HG02970 (cell line): ENCODE measurements around the gene SYK.
"Not testable (repeated sequence)": the region's sequence is repeated elsewhere in the genome, so short reads cannot be mapped to it uniquely, and the experiment has no call there.

Experiments used
- ATAC-seq: cut with Tn5 transposase; IDR thresholded peaks from one replicate; pipeline ENCODE4 v1.9.1; 2021; ENCODE audit warnings: mild to moderate bottlenecking, moderate library complexity, moderate number of reproducible peaks; ENCODE audit not compliant: unreplicated experiment, low FRiP score

Gene SYK

DNA sequence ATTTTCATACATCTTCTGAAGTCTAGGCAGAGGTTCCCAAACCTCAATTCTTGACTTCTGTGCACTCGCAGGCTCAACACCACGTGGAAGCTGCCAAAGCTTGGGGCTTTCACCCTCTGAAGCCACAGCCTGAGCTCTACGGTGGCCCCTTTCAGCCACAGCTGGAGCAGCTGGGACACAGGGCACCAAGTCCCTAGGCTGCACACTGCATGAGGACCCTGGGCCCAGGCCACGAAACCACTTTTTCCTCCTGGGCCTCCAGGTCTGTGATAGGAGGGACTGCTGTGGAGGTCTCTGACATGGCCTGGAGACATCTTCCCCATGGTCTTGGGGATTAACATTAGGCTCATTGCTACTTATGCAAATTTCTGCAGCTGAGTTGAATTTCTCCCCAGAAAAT lies 18.8 kb downstream of the SYK start:
- not testable (repeated sequence) for ATAC-seq

DNA sequence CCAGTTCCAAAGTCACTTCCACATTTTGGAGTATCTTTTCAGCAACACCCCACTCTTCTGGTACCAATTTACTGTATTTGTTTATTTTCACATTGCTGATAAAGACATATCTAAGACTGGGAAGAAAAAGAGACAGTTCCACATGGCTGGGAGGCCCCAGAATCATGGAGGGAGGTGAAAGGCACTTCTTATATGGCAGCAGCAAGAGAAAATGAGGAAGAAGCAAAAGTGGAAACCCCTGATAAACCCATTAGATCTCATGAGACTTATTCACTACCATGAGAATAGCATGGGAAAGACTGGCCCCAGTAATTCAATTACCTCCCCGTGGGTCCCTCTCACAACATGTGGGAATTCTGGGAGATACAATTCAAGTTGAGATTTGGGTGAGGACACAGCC lies 19.6 kb downstream of the SYK start:
- not testable (repeated sequence) for ATAC-seq

DNA sequence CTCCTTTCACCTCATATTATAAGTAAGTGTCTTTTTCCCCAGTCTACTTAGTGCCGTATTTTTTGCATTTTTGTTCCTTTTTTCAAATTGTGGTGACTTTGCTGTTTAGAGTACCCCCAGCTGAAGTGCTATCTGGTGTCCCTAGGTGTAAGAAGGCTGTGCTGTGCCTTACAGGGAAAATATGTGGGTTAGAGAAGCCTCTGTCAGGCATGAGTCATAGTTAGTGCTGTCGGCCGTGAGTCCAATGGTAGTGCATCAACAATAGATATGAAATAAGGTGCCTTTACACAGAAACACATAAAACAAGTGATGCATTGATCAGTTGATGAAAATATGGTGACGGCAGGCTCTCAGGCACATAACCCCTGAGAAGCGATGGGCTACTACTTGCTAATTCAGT lies 20.1 kb downstream of the SYK start:
- ATAC-seq = no peak

DNA sequence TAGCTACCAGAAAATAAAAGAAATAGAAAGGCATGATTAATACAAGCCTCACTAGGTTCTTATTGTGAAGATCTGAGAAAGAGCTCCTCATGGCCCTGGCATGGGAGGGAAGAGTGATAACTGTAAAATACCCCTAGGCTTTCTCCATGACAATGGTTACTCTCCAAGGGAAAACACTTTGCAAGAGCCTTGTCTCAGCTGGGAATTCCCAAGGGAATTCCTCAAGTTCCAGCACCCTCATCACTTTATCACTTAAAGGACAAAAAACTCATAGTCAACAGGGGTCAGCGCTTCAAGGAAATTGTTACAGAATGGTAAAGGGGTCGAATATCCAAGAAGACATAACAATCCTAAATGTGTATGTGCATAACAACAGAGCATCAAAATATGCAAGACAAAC lies 21.2 kb downstream of the SYK start:
- no peak for ATAC-seq

DNA sequence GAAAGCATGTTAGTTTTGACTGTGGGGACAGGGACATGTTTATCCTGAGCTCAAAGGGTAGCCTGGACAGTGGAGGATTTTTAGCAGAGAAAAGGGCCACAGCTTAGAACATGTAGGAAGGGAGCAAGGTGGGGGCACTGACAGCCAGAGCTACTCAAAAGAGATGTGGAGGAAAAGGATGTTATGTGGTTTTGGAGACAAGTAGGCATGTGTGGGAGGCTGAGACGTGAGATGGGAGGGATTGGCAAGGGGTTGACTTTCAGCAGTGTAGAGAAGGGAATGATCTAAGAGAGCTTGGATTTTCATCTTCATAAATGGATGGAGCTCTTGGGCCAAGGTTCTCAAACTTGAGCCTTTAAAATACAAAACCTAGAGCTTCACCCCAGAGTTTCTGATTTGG lies 24.0 kb downstream of the SYK start:
- no peak for ATAC-seq

DNA sequence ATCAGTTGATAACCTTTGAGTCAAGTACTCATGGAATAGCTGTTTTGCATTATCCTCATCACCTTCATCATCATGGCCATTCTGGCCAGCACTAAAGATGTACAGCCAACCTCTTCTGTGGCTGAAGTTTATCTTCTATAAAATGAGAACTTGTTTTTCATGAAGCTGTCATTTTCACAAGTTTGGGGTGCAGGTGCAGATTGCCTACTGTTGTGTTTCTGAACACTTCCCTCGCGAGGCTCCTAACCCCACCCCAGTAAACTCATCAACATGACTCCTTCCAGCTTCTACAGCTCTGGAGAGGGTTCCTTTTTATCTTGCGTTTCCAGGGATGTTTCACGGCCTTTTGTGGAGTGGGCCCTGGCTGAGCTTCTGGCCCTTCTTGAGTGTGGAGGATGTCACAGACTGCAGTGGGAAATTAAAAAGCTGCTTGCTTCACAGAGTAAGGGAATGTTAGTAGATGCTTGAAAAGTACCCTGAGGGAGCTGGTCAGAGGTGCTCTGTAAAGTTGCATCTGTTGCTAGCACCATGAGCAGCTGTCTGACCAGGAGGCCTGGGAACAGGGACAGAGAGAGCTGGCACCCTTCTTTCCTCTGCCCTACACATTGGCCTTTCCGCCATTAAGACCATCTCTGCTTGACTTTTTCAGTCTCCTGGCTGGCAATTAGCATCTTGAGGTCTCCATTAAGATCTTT lies 24.9 kb downstream of the SYK start:
- no peak for ATAC-seq

DNA sequence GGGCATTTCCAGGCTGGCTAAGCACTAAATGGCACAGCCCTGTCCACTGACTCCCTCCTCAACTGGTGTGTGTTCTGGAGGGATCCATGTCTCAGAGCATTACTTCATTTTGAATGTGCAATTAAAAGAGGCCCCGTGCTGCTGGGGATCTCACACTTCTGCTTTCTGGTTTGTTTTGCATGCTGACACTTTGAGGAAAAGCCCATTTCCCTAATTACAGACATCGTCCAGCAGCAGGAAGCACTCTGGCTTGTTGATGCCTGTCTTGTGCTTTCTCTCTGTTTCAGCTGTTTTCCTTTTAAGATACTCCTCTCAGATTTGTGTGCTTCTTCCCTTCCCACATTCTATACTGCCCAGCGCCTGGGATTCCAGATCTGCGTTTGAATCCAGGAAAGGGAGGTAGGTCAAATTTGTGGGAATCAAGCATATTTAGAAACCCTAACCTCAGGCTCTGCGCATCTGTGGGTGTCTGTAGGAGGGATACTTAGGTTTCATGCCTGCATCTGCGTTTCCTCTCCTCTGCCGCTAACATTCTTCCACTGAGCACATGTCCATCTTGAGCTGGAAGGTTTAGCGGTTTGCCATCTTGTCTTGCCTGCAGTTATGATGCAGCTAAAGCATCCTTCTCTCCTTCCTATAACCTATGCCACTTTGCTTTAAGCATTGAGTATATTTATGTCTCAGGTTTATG lies 25.7 kb downstream of the SYK start:
- ATAC-seq = peak; percentile 34

DNA sequence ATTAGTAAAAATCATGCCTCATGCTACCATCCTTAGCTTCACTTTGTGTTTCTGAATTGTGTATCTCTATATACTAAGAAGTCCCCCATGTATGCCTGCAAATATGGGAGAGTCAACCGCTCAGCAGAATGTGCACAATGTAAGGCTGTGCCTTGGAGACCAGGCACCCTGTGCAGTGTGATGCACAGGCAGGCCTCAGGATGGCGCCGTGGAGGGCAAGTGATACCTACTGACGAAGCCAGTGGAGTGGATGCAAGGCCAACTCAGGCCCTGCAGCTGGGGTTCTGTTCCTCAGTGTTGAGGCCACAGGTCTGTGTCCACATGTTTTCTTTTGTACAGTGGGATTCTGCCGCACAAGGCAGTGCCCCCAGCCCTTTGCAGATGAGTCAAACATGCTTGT lies 28.4 kb downstream of the SYK start:
- ATAC-seq = no peak

DNA sequence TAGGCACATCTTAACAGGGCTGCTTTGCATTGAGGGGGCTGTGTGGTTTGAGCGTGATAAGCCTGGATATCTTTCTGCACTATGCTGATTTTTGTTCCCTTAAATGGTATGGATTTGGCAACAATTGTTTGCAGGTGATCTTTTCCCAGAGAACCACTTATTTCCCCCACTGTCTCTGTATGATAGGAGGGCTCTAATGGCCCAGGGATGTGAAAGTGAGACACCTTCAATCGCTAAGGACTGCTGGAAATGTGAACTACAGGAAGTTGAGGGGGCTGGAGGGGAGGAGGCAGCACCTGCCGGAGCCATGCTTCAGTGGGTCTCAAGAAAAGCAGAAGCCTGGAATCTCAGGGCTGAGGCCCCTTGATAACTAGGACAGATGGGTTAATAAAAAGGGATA lies 29.4 kb downstream of the SYK start:
- ATAC-seq = no peak

DNA sequence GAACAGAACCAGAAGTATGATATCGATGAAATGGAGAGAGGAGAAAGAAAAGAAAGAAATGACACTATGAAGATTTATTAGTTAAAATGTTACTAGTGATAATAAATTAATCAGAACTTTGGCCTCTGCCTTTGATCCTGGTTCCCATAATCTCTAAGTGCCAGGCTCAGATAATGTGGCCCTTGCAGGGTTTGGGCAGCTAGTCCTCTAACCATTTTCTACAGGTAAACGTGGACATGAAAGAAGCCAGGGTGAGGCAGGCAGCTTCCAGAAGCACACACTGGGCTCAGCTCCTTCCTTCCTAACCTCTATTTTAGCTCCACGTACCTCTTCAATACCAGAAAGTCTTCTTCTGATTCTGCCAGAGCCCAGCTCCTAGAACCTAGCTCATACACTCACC lies 30.6 kb downstream of the SYK start:
- ATAC-seq = no peak

DNA sequence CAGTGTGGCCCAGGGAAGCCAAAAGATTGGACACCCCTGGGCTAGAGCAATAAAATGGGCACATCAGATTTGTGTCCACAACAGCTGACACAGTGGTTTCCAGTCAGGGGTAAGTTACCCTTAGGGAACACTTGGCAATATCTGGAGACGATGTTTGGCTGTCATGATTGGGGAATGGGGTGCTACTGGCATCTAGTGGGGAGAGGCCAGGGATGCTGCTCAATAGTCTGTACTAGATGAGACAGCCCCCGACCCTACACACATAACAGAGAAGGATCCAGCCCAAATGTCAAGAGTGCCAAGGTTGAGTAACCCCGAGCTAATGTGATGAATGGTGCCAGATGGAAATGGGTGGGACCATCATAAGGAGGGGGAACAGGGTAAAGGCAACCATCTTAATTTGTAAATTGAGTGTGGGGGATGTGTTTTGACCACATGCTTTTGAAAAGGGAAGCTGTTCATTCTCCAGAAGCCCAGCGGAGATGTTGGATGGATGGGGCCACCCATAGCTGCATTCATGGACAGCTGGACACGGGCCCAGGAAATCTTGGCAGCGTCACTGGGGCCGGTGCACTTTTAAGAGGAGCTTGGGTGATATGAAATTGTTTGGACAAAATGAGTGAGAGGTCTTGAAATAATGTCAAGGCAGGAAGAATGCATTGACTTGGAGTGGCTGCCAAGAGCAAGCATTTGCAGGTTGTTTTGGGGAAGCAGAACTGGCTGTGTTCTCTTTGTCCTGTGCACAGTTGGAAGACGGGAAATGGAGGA lies 33.4 kb downstream of the SYK start:
- ATAC-seq = no peak

DNA sequence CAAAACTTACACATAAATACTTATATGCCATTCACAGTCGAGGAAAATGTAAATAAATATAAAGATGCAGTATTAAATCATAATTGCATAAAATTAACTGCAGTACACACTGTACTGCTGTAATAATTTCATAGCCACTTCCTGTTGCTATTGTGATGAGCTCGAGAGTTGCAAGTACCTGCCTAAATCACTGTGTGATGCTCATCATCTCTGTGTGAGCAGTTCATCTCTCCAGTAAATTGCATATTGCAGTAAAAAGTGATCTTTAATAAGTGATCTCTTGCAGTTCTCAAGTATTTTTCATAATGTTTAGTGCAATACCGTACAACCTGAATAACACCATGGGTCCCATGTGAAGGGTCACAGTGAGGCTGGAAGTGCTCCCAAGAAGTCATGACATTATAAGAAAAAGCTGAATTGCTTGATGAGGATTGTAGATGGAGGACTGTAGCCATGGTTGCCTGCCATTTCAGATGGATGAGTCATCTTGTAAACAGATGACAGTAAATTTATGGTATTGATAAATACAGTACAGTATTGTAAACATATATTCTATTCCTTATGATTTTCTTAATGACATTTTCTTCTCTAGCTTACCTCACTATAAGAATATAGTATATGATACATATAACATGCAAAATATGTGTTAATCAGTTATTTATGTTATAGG lies 34.9 kb downstream of the SYK start:
- no peak for ATAC-seq

DNA sequence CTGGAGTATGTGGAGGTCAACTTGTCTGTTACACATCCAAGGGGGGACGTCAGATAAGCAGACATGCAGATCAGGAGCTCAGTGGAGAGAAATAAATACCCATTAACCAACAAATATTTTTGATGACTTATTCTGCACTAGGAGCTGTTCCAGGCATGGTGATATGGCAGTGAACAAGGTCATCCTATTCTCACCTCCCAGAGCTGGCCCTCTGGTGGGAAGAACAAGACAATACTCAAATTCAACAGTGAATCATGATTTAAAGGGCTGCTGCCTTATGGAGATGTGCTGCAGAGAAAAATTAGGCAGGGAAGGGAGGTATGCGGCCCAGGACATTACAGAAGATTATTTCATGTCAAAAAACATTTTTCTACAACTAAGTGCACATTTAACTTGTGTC lies 36.5 kb downstream of the SYK start:
- no peak for ATAC-seq

DNA sequence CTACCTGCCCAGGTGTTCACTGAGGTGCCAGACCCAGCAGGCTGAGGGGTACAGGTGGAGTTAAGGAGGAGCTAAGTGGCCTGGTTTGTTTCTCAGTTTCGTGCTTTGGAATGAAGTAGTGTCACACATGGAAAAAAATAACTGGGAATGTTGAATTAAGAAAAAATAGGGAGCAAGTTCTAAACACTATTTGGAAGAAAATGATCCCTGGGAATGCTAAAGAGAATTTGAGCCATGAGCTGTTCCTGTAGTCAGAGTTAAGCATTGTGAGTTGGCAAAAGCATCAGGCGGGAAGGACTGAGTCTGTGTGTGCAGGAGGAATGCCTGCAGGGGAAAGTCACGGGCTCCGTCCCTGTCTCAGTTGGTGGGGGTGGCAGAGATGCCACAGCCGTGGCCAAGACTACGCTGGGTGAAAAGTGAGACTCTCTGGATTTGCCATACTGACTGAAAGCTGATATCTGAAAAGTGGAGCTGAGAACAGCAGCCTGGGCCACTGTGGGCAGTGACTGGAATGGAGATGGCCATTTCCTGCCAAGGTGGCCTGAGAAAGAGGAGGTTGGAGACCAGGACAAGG lies 37.0 kb downstream of the SYK start:
- ATAC-seq = no peak

DNA sequence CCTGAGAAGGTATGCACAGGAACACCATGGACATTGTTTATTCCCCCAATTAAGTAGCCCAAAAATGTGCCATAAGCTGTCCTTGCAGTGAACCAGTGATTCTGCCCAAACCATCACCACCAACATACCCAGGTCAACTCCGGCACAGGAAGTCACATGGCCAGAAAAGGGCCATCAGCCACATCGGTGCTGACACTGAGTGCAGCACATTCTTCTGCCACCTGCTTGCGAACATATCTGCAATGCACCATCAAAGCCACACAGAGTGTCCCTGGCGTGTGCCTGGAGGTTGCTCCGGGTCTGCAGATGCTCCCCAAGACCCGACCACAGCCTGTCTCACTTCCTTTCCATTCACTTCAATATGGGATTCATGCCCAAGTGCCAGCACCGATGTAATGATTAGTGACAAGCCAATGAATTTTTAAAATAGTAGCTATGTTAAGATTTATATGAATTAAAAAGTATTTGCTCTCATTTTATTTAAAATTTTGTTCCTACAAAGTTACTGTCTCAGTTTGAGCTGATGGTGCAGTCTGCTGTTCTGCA lies 37.6 kb downstream of the SYK start:
- no peak for ATAC-seq

DNA sequence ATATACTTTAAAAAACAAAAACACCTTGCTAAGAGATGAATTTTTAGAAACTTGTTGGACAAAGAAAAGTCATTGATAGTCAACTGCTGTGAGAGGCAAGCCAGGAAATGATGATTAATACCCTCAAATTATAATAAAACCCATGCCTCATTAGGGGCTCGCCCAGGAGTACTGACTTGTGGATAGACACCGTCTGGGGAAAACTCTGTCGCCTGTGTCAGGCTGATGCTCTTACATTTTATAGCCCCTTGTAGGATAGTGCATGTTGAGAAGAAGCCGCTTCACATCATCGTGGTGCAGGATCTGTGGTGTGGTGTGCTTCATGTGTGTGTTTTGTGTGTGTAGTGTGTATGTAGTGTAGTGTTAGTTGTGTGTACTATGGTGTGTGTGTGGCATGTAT lies 39.1 kb downstream of the SYK start:
- ATAC-seq = no peak

DNA sequence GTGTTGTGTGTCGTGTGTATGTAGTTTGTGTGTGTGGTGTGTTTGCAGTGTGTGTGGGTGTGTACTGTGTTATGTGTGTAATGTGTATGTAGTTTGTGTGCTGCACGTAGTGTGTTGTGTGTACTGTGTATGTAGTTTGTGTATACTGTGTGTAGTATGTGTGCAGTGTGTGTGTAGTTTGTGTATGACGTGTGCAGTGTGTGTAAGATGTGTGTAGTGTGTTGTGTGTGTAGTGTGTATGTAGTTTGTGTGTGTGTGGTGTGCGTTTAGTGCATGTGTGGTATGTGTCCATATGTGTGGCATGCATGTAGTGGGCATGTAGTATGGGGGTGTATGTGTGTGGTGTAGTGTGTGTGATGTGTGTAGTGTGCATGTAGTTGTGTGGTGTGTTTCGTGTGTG lies 39.6 kb downstream of the SYK start:
- no peak for ATAC-seq

DNA sequence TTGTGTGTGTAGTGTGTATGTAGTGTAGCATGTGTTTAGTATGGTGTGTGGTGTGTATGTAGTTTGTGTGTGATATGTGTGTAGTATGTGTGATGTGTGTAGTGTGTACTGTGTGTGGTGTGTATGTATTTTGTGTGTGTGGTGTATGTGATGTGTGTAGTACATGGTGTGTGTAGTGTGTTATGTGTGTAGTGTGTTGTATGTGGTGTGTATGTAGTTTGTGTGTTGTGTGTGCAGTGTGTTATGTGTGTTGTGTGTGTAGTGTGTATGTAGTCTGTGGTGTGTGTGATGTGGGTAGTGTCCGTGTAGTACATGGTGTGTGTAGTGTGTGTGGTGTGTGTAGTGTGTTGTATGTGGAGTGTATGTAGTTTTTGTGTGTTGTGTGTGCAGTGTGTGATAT lies 40.0 kb downstream of the SYK start:
- ATAC-seq = no peak

DNA sequence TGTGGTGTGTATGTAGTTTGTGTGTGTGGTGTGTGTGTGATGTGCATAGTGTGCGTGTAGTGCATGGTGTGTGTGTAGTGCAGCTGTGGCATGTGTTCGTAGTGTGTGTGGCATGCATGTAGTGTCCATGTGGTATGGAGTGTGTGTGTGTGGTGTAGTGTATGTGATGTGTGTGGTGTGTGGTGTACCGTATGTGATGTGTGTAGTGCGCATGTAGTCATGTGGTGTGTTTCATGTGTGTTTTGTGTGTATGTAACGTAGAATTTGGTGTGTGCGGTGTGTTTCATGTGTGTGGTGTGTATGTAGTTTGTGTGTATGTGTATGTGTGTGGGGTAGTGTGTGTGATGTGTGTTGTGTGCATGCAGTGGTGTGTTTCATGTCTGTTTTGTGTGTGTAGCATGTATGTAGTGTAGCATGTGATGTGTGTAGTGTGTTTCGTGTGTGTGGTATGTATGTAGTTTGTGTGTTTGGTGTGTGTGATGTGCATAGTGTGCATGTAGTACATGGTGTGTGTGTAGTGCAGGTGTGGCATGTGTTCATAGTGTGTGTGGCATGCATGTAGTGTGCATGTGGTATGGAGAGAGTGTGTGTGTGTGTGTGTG lies 40.7 kb downstream of the SYK start:
- ATAC-seq = no peak

DNA sequence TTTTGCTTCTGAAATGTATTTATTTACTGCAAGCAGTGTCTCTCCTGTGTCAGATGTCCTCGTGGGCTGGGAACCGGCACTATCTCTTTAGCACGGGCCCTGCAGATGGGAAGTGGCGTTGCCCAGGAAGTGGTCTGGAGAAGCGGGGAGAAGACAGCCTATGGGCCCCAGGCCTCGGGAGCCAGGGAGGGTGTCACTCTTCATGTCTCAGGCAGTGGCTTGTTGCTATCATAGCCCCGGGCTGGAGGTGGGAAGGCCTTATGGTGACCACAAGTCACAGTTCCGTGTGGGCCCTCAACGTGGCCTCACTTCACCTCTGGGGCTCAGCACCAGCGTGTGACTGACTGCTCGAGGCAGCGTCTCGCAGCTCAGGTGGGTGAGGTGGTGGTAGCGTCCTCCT lies 41.4 kb downstream of the SYK start:
- no peak for ATAC-seq
